Tongue (tissue), 2 donors: ENCODE results near the gene TMC8. TPM values are rescaled to one million over a fixed set of nuclear protein-coding genes. Genes with fewer than 3 reads are reported as not detected.
"Not testable (repeated sequence)": the region's sequence is repeated elsewhere in the genome, so short reads cannot be mapped to it uniquely, and the experiment has no call there.

ENCODE experiments used
- DNase-seq: peaks from one replicate; pipeline ENCODE4 v3.0.0-alpha.2; 2015
- total RNA-seq: library from RNA; depleted of rRNA; stranded (reverse); fragments of >200 nt; gene quantifications from one replicate; pipeline ENCODE4 v1.2.3, GENCODE V29; 2014

TMC8 gene
- total RNA-seq, 1 donor from 2014 or later: 3.2 TPM

GRCh38 chr17:78163881-78164747 is 33.5 kb downstream of the TMC8 start:
- DNase-seq: no peak

- no peak for DNase-seq
Observed at GRCh38 chr17:78164748-78165607, 34.4 kb downstream of the TMC8 start.

DNA sequence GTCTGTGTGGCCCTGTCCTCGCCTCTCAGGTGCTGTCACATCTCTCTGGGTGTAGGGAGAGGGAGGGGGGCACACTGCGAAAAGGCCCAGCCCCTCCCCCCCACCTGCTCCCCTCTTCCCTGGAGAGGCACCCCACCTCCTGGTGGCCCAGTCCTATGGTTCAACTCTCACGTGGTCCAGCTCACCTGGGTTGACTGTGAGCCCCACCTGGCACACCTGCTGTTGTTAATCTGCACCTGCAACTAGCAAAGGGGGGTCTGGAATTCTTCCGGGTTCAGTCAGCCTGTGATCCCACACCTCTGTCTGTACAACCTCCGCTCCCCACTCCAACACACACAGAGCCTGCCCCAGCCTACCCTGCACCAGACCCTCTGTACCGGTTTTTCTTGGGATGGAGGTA is 35.8 kb downstream of the TMC8 start:
- no peak for DNase-seq

DNA sequence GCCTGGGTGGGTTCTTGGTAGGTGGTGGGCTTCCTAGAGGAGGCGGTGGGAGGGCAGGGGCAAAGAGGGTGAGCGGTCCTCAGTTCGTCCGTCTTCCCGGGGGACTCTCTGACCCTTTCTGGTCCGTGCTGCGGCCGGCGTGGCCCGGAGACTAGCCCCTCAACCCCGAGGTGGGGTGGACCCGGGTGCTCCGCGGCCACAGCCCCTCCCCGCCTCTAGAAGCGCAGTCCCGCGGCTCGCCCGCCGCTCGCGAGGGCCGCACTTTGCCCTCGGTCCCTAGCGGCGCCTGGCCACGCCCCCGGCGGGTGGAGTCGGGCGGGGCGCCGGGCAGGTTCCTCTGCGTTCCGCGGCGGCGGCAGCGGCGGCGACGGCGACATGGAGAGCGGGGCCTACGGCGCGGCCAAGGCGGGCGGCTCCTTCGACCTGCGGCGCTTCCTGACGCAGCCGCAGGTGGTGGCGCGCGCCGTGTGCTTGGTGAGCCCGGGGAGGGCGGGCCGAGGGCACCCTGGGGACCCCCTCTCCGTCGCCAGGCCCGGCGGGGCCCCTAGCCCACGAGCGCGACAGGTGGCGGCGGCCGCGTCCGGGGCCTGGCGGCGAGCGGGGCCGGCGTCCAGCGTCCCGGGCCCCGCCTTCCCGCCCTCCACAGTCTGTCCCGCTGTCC is 37.8 kb downstream of the TMC8 start, which contains the start of gene SYNGR2:
TSS of gene SYNGR2 (plus strand) at position 340 of the 661 bp plus-strand sequence. CDS start at position 376, 36 bp downstream.
- DNase-seq: peak; percentile 82

- DNase-seq: peak; percentile 62
Observed at GRCh38 chr17:78168903-78169793, 38.6 kb downstream of the TMC8 start.

GRCh38 chr17:78170692-78171590 is 40.4 kb downstream of the TMC8 start:
- no peak for DNase-seq

DNA sequence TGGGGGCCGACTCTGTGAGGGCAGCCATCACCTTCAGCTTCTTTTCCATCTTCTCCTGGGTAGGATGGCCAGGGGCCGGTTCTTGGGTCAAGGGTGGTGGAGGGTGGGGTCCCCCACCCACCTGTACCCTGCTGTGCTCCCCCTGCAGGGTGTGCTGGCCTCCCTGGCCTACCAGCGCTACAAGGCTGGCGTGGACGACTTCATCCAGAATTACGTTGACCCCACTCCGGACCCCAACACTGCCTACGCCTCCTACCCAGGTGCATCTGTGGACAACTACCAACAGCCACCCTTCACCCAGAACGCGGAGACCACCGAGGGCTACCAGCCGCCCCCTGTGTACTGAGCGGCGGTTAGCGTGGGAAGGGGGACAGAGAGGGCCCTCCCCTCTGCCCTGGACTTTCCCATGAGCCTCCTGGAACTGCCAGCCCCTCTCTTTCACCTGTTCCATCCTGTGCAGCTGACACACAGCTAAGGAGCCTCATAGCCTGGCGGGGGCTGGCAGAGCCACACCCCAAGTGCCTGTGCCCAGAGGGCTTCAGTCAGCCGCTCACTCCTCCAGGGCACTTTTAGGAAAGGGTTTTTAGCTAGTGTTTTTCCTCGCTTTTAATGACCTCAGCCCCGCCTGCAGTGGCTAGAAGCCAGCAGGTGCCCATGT is 41.1 kb downstream of the TMC8 start:
- DNase-seq: not testable (repeated sequence)

GRCh38 chr17:78172249-78173051 is 41.9 kb downstream of the TMC8 start:
- peak; percentile 68 for DNase-seq

GRCh38 chr17:78173097-78173715 is 42.6 kb downstream of the TMC8 start:
- DNase-seq: no peak

DNA sequence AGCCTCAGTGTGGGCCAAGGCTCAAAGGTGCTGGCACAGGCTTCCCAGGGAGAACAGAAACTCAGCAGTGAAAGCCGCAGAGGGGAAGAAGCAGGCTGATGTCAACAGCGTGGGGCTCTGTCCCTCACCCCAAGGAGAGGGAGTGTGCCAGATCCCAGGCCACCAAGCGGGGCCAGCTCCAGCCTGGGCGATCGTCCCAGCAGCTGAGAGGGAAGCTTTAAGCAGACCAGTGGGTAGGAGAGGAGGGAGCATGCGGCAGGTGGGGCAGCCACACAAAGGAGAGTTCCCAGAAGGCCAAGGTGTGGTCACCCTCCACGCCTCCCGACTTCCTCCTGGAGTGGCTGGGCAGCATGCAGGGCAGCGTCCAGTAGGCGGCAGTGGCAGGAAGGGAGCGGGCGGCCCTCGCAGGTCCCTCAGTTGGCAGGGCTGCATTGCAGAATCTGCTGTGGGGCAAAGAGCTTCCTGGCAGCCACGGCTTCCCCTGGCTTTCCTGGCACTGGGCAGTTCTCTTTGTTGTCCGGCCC is 43.8 kb downstream of the TMC8 start:
- DNase-seq: no peak

- DNase-seq: peak; percentile 69
Observed at GRCh38 chr17:78174870-78175642, 44.5 kb downstream of the TMC8 start.

- DNase-seq: no peak
Observed at GRCh38 chr17:78175643-78175981, 45.0 kb downstream of the TMC8 start.

DNA sequence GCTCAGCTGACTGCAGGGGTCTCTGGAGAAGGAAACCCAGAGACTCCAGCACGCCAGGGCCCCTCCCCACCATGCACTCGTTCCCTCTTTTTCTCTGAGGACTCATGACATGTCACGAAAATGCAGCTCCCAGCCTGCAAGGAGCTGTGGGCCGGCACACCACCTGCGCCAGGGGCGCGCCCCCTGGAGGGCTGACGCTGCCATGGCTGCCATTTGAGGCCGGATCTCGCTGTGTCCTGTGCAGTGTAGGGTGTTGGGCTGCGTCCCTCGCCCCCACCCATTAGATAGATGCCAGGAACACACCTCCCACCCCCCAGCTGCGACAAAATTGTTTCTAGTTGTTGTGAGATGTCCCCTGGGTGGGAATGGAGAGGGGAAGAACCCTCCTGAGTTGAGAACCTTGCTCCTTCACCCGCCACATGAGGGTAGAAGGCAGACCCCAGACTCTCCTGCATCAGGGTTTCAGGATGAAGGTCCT is 46.0 kb downstream of the TMC8 start:
- peak; percentile 73 for DNase-seq

DNA sequence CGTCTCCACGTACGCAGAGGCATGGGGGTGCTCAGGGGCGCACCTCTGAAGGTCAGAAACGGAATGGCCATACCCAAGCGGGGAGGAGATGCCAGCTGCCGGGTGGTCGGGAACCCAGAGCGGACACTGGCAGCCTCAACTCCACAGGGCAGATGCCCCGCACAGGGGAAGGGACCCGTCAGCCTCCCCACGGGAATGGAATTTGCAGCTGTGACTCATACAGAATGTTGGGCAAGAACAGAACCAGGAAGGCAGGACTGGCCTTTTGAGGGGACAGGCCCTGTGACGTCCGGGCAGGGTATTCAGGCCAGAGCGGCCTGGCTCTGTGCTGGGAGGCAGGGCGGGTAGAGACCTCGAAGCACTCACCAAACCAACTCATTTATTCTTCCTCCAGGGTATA is 48.8 kb downstream of the TMC8 start:
- DNase-seq: peak; percentile 40

DNA sequence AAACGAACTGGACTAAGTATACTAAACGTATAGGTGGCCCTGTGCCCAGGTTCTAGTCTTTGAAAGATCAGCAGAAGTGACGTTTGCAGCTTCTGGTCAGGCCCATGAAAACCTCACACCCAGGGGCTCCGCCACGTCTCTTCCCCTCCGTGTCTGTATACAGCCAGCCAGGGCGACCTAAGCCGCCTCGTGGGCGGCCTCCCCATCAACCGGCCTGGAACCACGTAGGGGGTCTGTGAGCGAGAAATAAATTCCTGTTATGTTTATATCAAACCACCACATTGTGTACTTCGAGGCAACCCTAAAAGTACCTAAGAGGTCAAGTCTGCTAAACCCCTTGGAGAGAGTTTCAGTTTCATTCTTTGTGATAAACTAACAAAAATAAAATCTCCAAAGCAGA is 49.5 kb downstream of the TMC8 start:
- peak; percentile 53 for DNase-seq

DNA sequence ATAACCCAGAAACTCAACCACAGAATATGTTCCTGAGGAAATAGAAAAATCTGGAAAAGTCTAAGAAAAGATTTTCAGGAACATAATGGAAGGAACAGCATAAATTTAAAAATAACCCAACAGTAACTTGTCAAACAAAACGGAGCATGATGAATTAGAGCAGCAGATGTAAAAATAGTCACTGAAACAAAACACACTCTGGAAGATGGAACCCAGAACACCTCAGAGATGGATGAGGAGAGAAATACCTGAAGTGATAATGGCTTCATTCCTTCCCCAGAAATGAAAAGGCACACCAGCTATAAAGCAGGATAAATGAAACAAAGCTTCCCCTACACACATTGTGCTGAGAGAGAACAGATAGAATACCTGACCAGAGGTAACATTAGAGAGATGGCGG is 49.9 kb downstream of the TMC8 start:
- peak; percentile 45 for DNase-seq

DNA sequence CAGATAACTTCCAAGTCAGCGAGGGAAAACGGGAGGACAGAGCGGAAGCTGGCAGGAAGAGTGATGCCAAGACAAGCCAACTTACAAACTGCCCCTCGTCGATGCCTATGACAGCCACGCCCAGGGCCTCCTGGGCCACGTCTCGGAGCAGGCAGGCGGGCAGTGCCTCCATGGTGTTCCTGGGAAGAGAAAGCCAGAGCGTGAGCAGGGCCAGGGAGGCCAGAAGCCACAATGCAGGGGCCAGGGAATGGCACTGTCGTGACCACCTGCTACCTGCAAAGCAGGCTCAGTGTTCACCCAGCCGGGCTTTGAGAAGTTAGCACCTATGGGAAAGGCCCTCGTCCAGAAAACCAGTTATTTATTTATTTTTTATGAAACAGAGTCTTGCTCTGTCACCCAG is 51.9 kb downstream of the TMC8 start:
- DNase-seq: no peak
